Adrenal gland (tissue), 12 donors: ENCODE measurements around the gene MPPED1. TPM values are rescaled to one million over a fixed set of nuclear protein-coding genes. Genes with fewer than 3 reads are reported as not detected.

Experiments used
- DNase-seq, 7 donors: peaks; one replicate each; pipeline ENCODE4 v3.0.0-alpha.2; 2019 to 2020
- H3K27ac ChIP-seq, 5 donors: fragments of 200-600 bp; sonication (generic) in 4 of 5; 1 replicate in 3 of 5; 2 replicates in 2 of 5; pipeline versions ENCODE4 v1.5.1 to v1.8.0; 2016 to 2020; ENCODE audit warnings: mild to moderate bottlenecking in 1 of 5
- H3K27me3 ChIP-seq: fragments of 200-600 bp; 2 replicates; pipeline ENCODE4 v1.8.0; 2021
- H3K36me3 ChIP-seq, 2 donors: fragments of 200-600 bp; replicated peaks in 1 of 2; 1 replicate in 1 of 2; 2 replicates in 1 of 2; pipeline versions ENCODE4 v1.5.1 to v1.8.0; 2018 to 2022
- H3K4me1 ChIP-seq, 2 donors: fragments of 200-600 bp; replicated peaks in 1 of 2; 1 replicate in 1 of 2; 2 replicates in 1 of 2; pipeline versions ENCODE4 v1.5.1 to v1.8.0; 2018 to 2021
- H3K4me3 ChIP-seq, 4 donors: fragments of 200-600 bp; sonication (generic) in 3 of 4; one replicate each; pipeline ENCODE4 v1.5.1; 2016 to 2018
- H3K9me3 ChIP-seq, 3 donors: fragments of 200-600 bp; sonication (generic) in 1 of 3; replicated peaks in 1 of 3; 1 replicate in 2 of 3; 2 replicates in 1 of 3; pipeline versions ENCODE4 v1.5.1 to v1.8.0; 2016 to 2021
- POLR2A ChIP-seq, 2 donors: fragments of 450-650 bp; IDR thresholded peaks; one replicate each; pipeline ENCODE4 v1.6.1; 2017; ENCODE audit warnings: antibody characterized with exemption in 2 of 2, mild to moderate bottlenecking in 2 of 2, moderate library complexity in 1 of 2
- WGBS, 4 donors: extraction: QIAGEN DNeasy Blood & Tissue Kit in 2 of 4; methylation state at CpG; one replicate each; pipeline versions ENCODE4 v1.1.5 to v1.1.7; 2013 to 2017; 5-methylcytosine and 5-hydroxymethylcytosine counted together
- intact Hi-C, 2 donors: fragments of 100-400 bp; cut with DNase I; formaldehyde crosslinking; loops; one replicate each; pipeline versions ENCODE4 v1.14.1 to v1.15.0; 2022 to 2023
- polyA plus RNA-seq, 3 donors: library from polyadenylated mRNA; stranded (reverse); fragments of 200-250 nt in 2 of 3; fragments of 350-450 nt in 1 of 3; fragmentation: Illumina TruSeq in 1 of 3; extraction: RNeasy Lipid Tissue Mini Kit (QIAGEN cat#74804) in 1 of 3; gene quantifications; one replicate each; pipeline ENCODE4 v1.2.3, GENCODE V29; 2013 to 2014
- total RNA-seq, 9 donors: library from RNA; depleted of rRNA in 4 of 9; stranded (reverse); fragments of >200 nt in 4 of 9; fragments of 120-200 nt in 1 of 9; fragmentation: NEBNext Ultra II Directional in 1 of 9; extraction: Animal tissue kit (Norgen Biotek cat#: 25700) in 1 of 9; gene quantifications; one replicate each; pipeline versions ENCODE4 v1.1.0 to v1.2.4, GENCODE V29; 2013 to 2023
- TF ChIP-seq, protein P1 (sequence below), 6 experiments: fragments of 450-650 bp in 4 of 6; fragments of 200-600 bp in 2 of 6; sonication (generic) in 1 of 6; IDR thresholded peaks; 1 replicate in 5 of 6; 2 replicates in 1 of 6; pipeline versions ENCODE4 v1.5.1 to v1.8.0; 2016 to 2021; ENCODE audit warnings: antibody characterized with exemption in 6 of 6, mild to moderate bottlenecking in 2 of 6, moderate library complexity in 1 of 6
- donor health status: healthy with polysubstance abuse.
- donor health status: Bipolar disorder and iron deficiency.
- donor health status: DM: yes; HTN: yes; CAD: no.
- donor health status: DM: no; HTN: no; CAD: no.
- donor health status: DM: no; HTN: no; CAD: no.
- donor health status: DM: yes; HTN: yes; CAD: no.

MPPED1 gene
- total and polyA plus RNA-seq, 12 donors, result 0.07 to 0.44 (median 0.11) TPM; not detected in 8

DNA sequence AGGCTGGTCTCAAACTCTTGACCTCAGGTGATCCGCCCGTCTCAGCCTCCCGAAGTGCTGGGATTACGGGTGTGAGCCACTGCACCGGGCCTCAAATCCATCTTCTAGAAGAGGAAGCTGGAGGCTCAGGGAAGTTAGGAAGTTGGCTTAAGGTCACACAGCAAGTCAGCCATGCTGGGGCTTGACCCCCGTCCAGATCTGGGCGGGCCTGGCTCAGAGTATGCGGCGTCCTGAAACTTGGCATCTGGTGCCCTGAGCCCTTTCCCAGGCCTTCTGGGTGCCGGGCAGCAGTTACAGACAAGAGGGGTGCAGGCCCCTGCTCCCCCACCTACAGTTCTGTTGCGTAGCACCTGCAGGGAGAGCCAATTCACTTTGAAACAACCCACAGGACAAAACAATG lies 11.2 kb downstream of the MPPED1 start:
- H3K4me1 ChIP-seq, result no peaks in the 10 kb centered on the region
- 88 to 98% (median 90%) methylated on average over 6 to 11 of the region's 11 CpGs for WGBS, 4 donors
- H3K4me3 ChIP-seq, result no peak overlapping the region
- H3K27me3 ChIP-seq, result peaks cover 8% of the 10 kb centered on the region
- H3K9me3 ChIP-seq, result no peaks in the 10 kb centered on the region
- TF ChIP-seq POLR2A (IDR thresholded peaks at IDR 0.05), result no peak
- TF ChIP-seq, protein P1, sequence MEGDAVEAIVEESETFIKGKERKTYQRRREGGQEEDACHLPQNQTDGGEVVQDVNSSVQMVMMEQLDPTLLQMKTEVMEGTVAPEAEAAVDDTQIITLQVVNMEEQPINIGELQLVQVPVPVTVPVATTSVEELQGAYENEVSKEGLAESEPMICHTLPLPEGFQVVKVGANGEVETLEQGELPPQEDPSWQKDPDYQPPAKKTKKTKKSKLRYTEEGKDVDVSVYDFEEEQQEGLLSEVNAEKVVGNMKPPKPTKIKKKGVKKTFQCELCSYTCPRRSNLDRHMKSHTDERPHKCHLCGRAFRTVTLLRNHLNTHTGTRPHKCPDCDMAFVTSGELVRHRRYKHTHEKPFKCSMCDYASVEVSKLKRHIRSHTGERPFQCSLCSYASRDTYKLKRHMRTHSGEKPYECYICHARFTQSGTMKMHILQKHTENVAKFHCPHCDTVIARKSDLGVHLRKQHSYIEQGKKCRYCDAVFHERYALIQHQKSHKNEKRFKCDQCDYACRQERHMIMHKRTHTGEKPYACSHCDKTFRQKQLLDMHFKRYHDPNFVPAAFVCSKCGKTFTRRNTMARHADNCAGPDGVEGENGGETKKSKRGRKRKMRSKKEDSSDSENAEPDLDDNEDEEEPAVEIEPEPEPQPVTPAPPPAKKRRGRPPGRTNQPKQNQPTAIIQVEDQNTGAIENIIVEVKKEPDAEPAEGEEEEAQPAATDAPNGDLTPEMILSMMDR (IDR thresholded peaks at IDR 0.05), result no peak
- H3K36me3 ChIP-seq, result no peaks in the 10 kb centered on the region
- intact Hi-C loops, result no loop called here
- no peak for DNase-seq
- no peak overlapping the region for H3K27ac ChIP-seq

DNA sequence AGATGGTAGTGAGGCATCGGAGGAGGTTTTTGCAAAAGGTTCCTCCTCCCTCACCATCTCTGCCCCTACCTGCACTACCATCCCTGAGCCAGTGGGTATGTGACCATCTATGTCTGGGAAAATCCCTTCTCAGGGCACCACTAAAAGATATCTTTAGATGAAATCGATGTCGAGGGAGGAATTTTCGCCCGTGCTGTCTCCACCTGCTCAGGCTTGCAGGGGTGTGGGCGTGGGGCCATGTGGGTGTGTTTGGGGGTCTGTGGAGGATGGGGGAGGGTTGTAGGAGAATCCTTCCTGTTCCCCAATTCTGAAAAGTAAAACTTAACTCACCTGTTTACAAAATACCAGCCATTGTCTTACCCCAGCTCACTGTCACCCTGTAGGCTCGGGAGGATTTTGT lies 12.4 kb downstream of the MPPED1 start:
- Histone ChIP-seq H3K36me3 (no peaks in the 10 kb centered on the region), H3K4me1 (no peaks in the 10 kb centered on the region), H3K4me3 (no peak overlapping the region), H3K27me3 (peaks cover 19% of the 10 kb centered on the region), H3K9me3 (no peaks in the 10 kb centered on the region), H3K27ac (no peak overlapping the region)
- no peak for DNase-seq
- TF ChIP-seq, protein P1 (IDR thresholded peaks at IDR 0.05), result no peak
- TF ChIP-seq POLR2A (IDR thresholded peaks at IDR 0.05), result no peak
- intact Hi-C loops, result no loop called here
- 72 to 77% (median 75%) methylated on average over 7 of the region's 7 CpGs for WGBS, 4 donors

DNA sequence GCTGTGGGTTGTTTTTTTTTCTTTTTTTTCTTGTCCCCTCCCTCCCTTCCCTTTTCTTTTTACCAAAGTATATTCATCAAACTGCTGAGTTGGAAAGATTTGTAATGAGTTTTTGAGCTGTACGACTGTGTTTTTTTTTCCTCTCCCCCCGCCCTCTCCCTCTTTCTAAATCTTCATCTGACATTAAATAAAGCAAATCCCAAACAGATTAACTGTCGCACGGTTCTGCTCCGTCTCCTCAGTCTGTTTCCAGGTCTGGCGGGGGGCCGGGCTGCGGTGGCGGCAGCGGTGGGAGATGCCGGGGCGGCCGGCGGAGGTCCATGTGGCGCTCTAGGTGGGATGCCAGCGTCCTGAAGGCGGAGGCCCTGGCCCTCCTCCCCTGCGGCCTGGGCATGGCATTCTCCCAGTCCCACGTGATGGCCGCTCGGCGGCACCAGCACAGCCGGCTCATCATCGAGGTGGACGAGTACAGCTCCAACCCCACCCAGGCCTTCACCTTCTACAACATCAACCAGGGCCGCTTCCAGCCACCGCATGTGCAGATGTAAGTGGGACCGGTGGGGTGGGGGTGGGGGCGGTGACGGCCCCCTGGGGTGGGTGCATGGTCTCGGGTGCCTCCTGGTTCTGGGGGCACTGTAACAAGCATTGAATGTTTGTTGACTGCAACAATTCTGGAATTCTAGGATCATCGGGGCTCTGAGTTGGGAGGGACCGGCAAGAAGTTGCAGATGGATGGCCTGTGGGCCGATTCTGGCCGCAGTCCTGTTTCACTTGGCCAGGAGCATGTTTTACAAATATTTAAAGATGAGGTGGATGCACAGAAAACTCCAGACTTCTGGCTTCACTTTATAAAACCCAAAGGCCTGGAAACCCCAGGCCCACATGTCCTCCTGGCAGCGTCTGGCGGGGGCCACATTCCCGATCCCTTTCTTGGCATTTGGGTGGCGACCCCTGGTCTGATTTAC lies 13.1 kb downstream of the MPPED1 start:
- no peak overlapping the region for H3K27ac ChIP-seq
- H3K36me3 ChIP-seq, result no peaks in the 10 kb centered on the region
- H3K4me1 ChIP-seq, result no peaks in the 10 kb centered on the region
- peaks cover 26% of the 10 kb centered on the region for H3K27me3 ChIP-seq
- intact Hi-C loops, result no loop called here
- TF ChIP-seq, protein P1 (IDR thresholded peaks at IDR 0.05), result no peak
- TF ChIP-seq POLR2A (IDR thresholded peaks at IDR 0.05), result no peak
- H3K4me3 ChIP-seq, result no peak overlapping the region
- WGBS, 4 donors, result 63 to 71% (median 66%) methylated on average over 27 to 39 of the region's 39 CpGs
- no peak for DNase-seq
- H3K9me3 ChIP-seq, result no peaks in the 10 kb centered on the region

DNA sequence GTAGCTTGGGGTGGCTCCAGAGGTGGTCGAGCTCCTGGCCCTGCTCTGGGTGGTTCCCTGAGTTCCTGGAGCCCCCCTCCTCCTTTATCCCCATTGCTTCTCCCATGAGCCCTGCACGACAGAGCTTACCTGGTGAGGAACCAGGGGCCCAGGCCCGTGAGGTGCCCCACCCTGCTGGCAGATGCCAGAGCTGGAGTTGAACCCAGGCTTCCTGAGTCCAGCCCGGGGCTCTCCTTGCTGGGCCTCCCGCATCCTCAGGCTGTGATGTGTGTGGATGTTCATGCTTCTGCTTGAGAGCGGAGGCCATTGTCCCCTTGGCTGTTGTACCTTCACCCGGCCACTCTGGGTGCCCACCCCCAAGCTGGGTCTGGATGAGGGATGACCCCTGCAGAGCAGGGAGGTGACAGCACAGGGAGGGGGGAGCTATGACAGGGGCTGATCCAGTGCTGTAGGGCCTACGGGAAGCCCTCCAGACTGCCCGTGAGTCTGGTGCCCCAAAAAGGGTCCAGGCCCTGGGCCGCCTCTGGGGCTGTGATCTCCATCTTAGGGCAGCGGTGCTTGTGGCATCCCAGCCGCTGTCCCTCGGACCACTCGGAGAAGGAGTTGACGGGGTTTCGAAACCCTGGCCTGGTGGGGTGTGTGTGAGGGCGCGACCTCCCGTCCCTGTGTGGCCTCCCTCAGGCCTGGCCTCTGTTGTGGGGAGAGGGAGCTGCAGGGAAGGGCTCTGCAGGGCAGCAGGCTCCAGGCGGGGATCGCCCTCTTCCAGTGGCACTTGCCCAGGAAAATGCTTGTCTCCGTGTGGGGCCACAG lies 14.4 kb downstream of the MPPED1 start:
- Histone ChIP-seq H3K4me3 (no peak overlapping the region), H3K27ac (no peak overlapping the region), H3K4me1 (no peaks in the 10 kb centered on the region), H3K36me3 (no peaks in the 10 kb centered on the region), H3K9me3 (no peaks in the 10 kb centered on the region), H3K27me3 (peaks cover 35% of the 10 kb centered on the region)
- intact Hi-C loops, result no loop called here
- WGBS, 4 donors, result 65 to 86% (median 82%) methylated on average over 6 to 22 of the region's 22 CpGs
- DNase-seq, result no peak
- TF ChIP-seq, protein P1 (IDR thresholded peaks at IDR 0.05), result no peak
- TF ChIP-seq POLR2A (IDR thresholded peaks at IDR 0.05), result no peak
